ENCODE results near the gene RLN3. TPM values are rescaled to one million over a fixed set of nuclear protein-coding genes. Genes with fewer than 3 reads are reported as not detected.

Gene RLN3
- total and polyA plus RNA-seq, 9 of the 15 experiments (the other 6 are each of a cell fraction or from before 2014, with no cell fraction given) = 0.31 to 1.2 (median 0.71) TPM; not detected in 6

GRCh38 chr19:14078411-14078810 is 50.5 kb downstream of the RLN3 start (continued):
- no peak for TF ChIP-seq HINFP (tag; conservative IDR thresholded peaks at IDR 0.05; ENCODE audit: low read depth)
- no peak for TF ChIP-seq GABPA (tag; conservative IDR thresholded peaks at IDR 0.05; ENCODE audit: low read depth)

Other genes starting within 250 kb of the RLN3 start
Only the 7 nearest of the 15 such genes appear.
- gene DCAF15, start 75.6 kb upstream of the RLN3 start, total RNA-seq (2014; rRNA removed) = 37.0 and 39.4 TPM in 2 replicates
- gene DCAF15, start 75.6 kb upstream of the RLN3 start, total RNA-seq (2014; rRNA removed; fragmentation: Illumina TruSeq; extraction: Trizol) = 10.4 and 13.6 TPM in 2 replicates
- 22.5 and 24.0 TPM in 2 replicates for gene DCAF15, start 75.6 kb upstream of the RLN3 start, total RNA-seq (2015; rRNA removed; fragmentation: Illumina TruSeq; extraction: Trizol)
- gene DCAF15, start 75.6 kb upstream of the RLN3 start, total RNA-seq (2021) = 63.2 and 68.5 TPM in 2 replicates
- 27.7 and 46.8 TPM in 2 replicates for gene DCAF15, start 75.6 kb upstream of the RLN3 start, polyA plus RNA-seq (2011; rRNA removed)
- 31.0 and 55.5 TPM in 2 replicates for gene DCAF15, start 75.6 kb upstream of the RLN3 start, polyA plus RNA-seq (2014; fragmentation: Illumina TruSeq; extraction: Trizol)
- under 1 TPM; 0.17 to 0.56 TPM for gene DCAF15, start 75.6 kb upstream of the RLN3 start, polyA plus RNA-seq (2014; fragmentation: Nextera tagmentation; extraction: Ambion mirVana)
- 52.5 and 56.2 TPM in 2 replicates for gene DCAF15, start 75.6 kb upstream of the RLN3 start, polyA plus RNA-seq (2014; rRNA removed)
- 3.1 and 4.0 TPM in 2 replicates for gene RFX1, start 21.8 kb upstream of the RLN3 start, total RNA-seq (2014; rRNA removed)
- 0.22 and 0.40 TPM in 2 replicates for gene RFX1, start 21.8 kb upstream of the RLN3 start, total RNA-seq (2014; rRNA removed; fragmentation: Illumina TruSeq; extraction: Trizol)
- 1.2 and 1.4 TPM in 2 replicates for gene RFX1, start 21.8 kb upstream of the RLN3 start, total RNA-seq (2015; rRNA removed; fragmentation: Illumina TruSeq; extraction: Trizol)
- 17.9 and 19.3 TPM in 2 replicates for gene RFX1, start 21.8 kb upstream of the RLN3 start, total RNA-seq (2021)
- 0.95 and 1.4 TPM in 2 replicates for gene RFX1, start 21.8 kb upstream of the RLN3 start, polyA plus RNA-seq (2011; rRNA removed)
- 1.7 and 4.7 TPM in 2 replicates for gene RFX1, start 21.8 kb upstream of the RLN3 start, polyA plus RNA-seq (2014; fragmentation: Illumina TruSeq; extraction: Trizol)
- under 1 TPM; 0.14 to 0.25 TPM for gene RFX1, start 21.8 kb upstream of the RLN3 start, polyA plus RNA-seq (2014; fragmentation: Nextera tagmentation; extraction: Ambion mirVana)
- 3.8 and 4.8 TPM in 2 replicates for gene RFX1, start 21.8 kb upstream of the RLN3 start, polyA plus RNA-seq (2014; rRNA removed)
- gene IL27RA, start 3.6 kb downstream of the RLN3 start, total RNA-seq (2014; rRNA removed) = 11.6 and 12.6 TPM in 2 replicates
- gene IL27RA, start 3.6 kb downstream of the RLN3 start, total RNA-seq (2014; rRNA removed; fragmentation: Illumina TruSeq; extraction: Trizol) = 6.3 and 7.0 TPM in 2 replicates
- gene IL27RA, start 3.6 kb downstream of the RLN3 start, total RNA-seq (2015; rRNA removed; fragmentation: Illumina TruSeq; extraction: Trizol) = 8.6 and 8.8 TPM in 2 replicates
- gene IL27RA, start 3.6 kb downstream of the RLN3 start, total RNA-seq (2021) = 15.2 and 15.9 TPM in 2 replicates
- gene IL27RA, start 3.6 kb downstream of the RLN3 start, polyA plus RNA-seq (2011; rRNA removed) = 14.1 and 15.9 TPM in 2 replicates
- 12.5 and 13.3 TPM in 2 replicates for gene IL27RA, start 3.6 kb downstream of the RLN3 start, polyA plus RNA-seq (2014; fragmentation: Illumina TruSeq; extraction: Trizol)
- gene IL27RA, start 3.6 kb downstream of the RLN3 start, polyA plus RNA-seq (2014; fragmentation: Nextera tagmentation; extraction: Ambion mirVana) = 1 to 10 TPM; 1.9 to 2.1 TPM
- 10.6 and 12.0 TPM in 2 replicates for gene IL27RA, start 3.6 kb downstream of the RLN3 start, polyA plus RNA-seq (2014; rRNA removed)
- gene PALM3, start 33.9 kb downstream of the RLN3 start, total RNA-seq (2014; rRNA removed) = 8.2 and 8.9 TPM in 2 replicates
- gene PALM3, start 33.9 kb downstream of the RLN3 start, total RNA-seq (2014; rRNA removed; fragmentation: Illumina TruSeq; extraction: Trizol) = 2.5 and 2.8 TPM in 2 replicates
- 3.3 and 3.7 TPM in 2 replicates for gene PALM3, start 33.9 kb downstream of the RLN3 start, total RNA-seq (2015; rRNA removed; fragmentation: Illumina TruSeq; extraction: Trizol)
- gene PALM3, start 33.9 kb downstream of the RLN3 start, total RNA-seq (2021) = 7.6 and 9.3 TPM in 2 replicates
- 2.3 and 2.9 TPM in 2 replicates for gene PALM3, start 33.9 kb downstream of the RLN3 start, polyA plus RNA-seq (2011; rRNA removed)
- gene PALM3, start 33.9 kb downstream of the RLN3 start, polyA plus RNA-seq (2014; fragmentation: Illumina TruSeq; extraction: Trizol) = 7.4 and 10.8 TPM in 2 replicates
- under 1 TPM; 0.07 to 0.29 TPM for gene PALM3, start 33.9 kb downstream of the RLN3 start, polyA plus RNA-seq (2014; fragmentation: Nextera tagmentation; extraction: Ambion mirVana)
- gene PALM3, start 33.9 kb downstream of the RLN3 start, polyA plus RNA-seq (2014; rRNA removed) = 8.9 and 12.1 TPM in 2 replicates
- gene MISP3, start 44.6 kb downstream of the RLN3 start, total RNA-seq (2014; rRNA removed) = 3.1 and 3.9 TPM in 2 replicates
- gene MISP3, start 44.6 kb downstream of the RLN3 start, total RNA-seq (2014; rRNA removed; fragmentation: Illumina TruSeq; extraction: Trizol) = 0.69 and 0.73 TPM in 2 replicates
- gene MISP3, start 44.6 kb downstream of the RLN3 start, total RNA-seq (2015; rRNA removed; fragmentation: Illumina TruSeq; extraction: Trizol) = 1.6 and 1.9 TPM in 2 replicates
- 1.9 and 2.9 TPM in 2 replicates for gene MISP3, start 44.6 kb downstream of the RLN3 start, total RNA-seq (2021)
- 1.2 and 2.1 TPM in 2 replicates for gene MISP3, start 44.6 kb downstream of the RLN3 start, polyA plus RNA-seq (2011; rRNA removed)
- 2.6 and 3.2 TPM in 2 replicates for gene MISP3, start 44.6 kb downstream of the RLN3 start, polyA plus RNA-seq (2014; fragmentation: Illumina TruSeq; extraction: Trizol)
- gene MISP3, start 44.6 kb downstream of the RLN3 start, polyA plus RNA-seq (2014; fragmentation: Nextera tagmentation; extraction: Ambion mirVana) = under 1 TPM; 0.25 to 0.37 TPM
- gene MISP3, start 44.6 kb downstream of the RLN3 start, polyA plus RNA-seq (2014; rRNA removed) = 5.4 and 5.6 TPM in 2 replicates
- 0.45 and 1.5 TPM in 2 replicates for gene C19orf67, start 57.6 kb downstream of the RLN3 start, total RNA-seq (2014; rRNA removed)
- 0.35 TPM in 1 of 2 replicates, not detected in the other for gene C19orf67, start 57.6 kb downstream of the RLN3 start, total RNA-seq (2014; rRNA removed; fragmentation: Illumina TruSeq; extraction: Trizol)
- gene C19orf67, start 57.6 kb downstream of the RLN3 start, total RNA-seq (2015; rRNA removed; fragmentation: Illumina TruSeq; extraction: Trizol) = 0.29 and 0.53 TPM in 2 replicates
- 1.1 and 2.1 TPM in 2 replicates for gene C19orf67, start 57.6 kb downstream of the RLN3 start, total RNA-seq (2021)
- 0.39 and 0.56 TPM in 2 replicates for gene C19orf67, start 57.6 kb downstream of the RLN3 start, polyA plus RNA-seq (2011; rRNA removed)
- gene C19orf67, start 57.6 kb downstream of the RLN3 start, polyA plus RNA-seq (2014; fragmentation: Illumina TruSeq; extraction: Trizol) = 0.28 and 0.39 TPM in 2 replicates
- gene C19orf67, start 57.6 kb downstream of the RLN3 start, polyA plus RNA-seq (2014; fragmentation: Nextera tagmentation; extraction: Ambion mirVana) = not detected
- gene C19orf67, start 57.6 kb downstream of the RLN3 start, polyA plus RNA-seq (2014; rRNA removed) = 1.8 TPM in 1 of 2 replicates, not detected in the other
- gene SAMD1, start 62.6 kb downstream of the RLN3 start, total RNA-seq (2014; rRNA removed) = 65.4 and 71.9 TPM in 2 replicates
- 15.4 and 16.0 TPM in 2 replicates for gene SAMD1, start 62.6 kb downstream of the RLN3 start, total RNA-seq (2014; rRNA removed; fragmentation: Illumina TruSeq; extraction: Trizol)
- gene SAMD1, start 62.6 kb downstream of the RLN3 start, total RNA-seq (2015; rRNA removed; fragmentation: Illumina TruSeq; extraction: Trizol) = 43.5 and 51.7 TPM in 2 replicates
- gene SAMD1, start 62.6 kb downstream of the RLN3 start, total RNA-seq (2021) = 85.9 and 96.0 TPM in 2 replicates
- gene SAMD1, start 62.6 kb downstream of the RLN3 start, polyA plus RNA-seq (2011; rRNA removed) = 14.3 and 14.8 TPM in 2 replicates
- 45.7 and 48.9 TPM in 2 replicates for gene SAMD1, start 62.6 kb downstream of the RLN3 start, polyA plus RNA-seq (2014; fragmentation: Illumina TruSeq; extraction: Trizol)
- 1 to 10 TPM; 2.9 to 3.1 TPM for gene SAMD1, start 62.6 kb downstream of the RLN3 start, polyA plus RNA-seq (2014; fragmentation: Nextera tagmentation; extraction: Ambion mirVana)
- 44.5 and 47.8 TPM in 2 replicates for gene SAMD1, start 62.6 kb downstream of the RLN3 start, polyA plus RNA-seq (2014; rRNA removed)

Measured in K562 (cell line).